Mucosa of descending colon (tissue), 3 donors: ENCODE measurements around the gene RB1. TPM values are rescaled to one million over a fixed set of nuclear protein-coding genes. Genes with fewer than 3 reads are reported as not detected.

ENCODE experiments used
- ATAC-seq: fragments of 200-7000 bp; cut with Tn5 transposase; one replicate; pipeline ENCODE4 v1.9.1; 2020; ENCODE audit warnings: mild to moderate bottlenecking, moderate library complexity
- DNase-seq, 3 donors: peaks; one replicate each; pipeline ENCODE4 v3.0.0-alpha.2; 2020
- H3K36me3 ChIP-seq: fragments of 200-600 bp; one replicate; pipeline ENCODE4 v1.8.0; 2021; ENCODE audit warnings: low read depth, mild to moderate bottlenecking
- H3K4me1 ChIP-seq: fragments of 200-600 bp; one replicate; pipeline ENCODE4 v1.8.0; 2021; ENCODE audit warnings: low read depth, mild to moderate bottlenecking
- H3K4me3 ChIP-seq: fragments of 200-600 bp; one replicate; pipeline ENCODE4 v1.8.0; 2021; ENCODE audit warnings: mild to moderate bottlenecking
- H3K9me3 ChIP-seq: fragments of 200-600 bp; one replicate; pipeline ENCODE4 v1.8.0; 2021; ENCODE audit warnings: mild to moderate bottlenecking
- CTCF ChIP-seq: fragments of 200-600 bp; IDR thresholded peaks from one replicate; pipeline ENCODE4 v1.8.0; 2022; ENCODE audit warnings: antibody characterized with exemption, mild to moderate bottlenecking
- intact Hi-C, 2 donors: fragments of 100-400 bp; cut with DNase I in 1 of 2; cut with micrococcal nuclease in 1 of 2; formaldehyde crosslinking; loops; one replicate each; pipeline versions ENCODE4 v1.11.0 to v1.11.1; 2022; cut with DNase I, micrococcal nuclease
- total RNA-seq, 3 donors: library from RNA; stranded (reverse); fragmentation: NEBNext Ultra II Directional in 2 of 3; extraction: Animal tissue kit (Norgen Biotek cat#: 25700) in 2 of 3; gene quantifications; one replicate each; pipeline versions ENCODE4 v1.2.1 to v1.2.4, GENCODE V29; 2021 to 2023
- donor health status: DM: no; HTN: no; CAD: no; lungs with moderate emphysema.
- donor health status: DM: no; HTN: no; CAD: no.
- donor health status: DM: no; HTN: yes; CAD: no.

RB1 gene
- total RNA-seq, 3 donors from 2014 or later: 23.4 to 30.0 (median 29.3) TPM

- peak; percentile 40 for ATAC-seq
- no peaks in the 10 kb centered on the region for H3K36me3 ChIP-seq
Measured at GRCh38 chr13:48493066-48493765, 189.7 kb downstream of the RB1 start.

GRCh38 chr13:48493851-48494250 is 190.3 kb downstream of the RB1 start:
- intact Hi-C loops: no loop called here
- H3K9me3 ChIP-seq: no peaks in the 10 kb centered on the region
- H3K36me3 ChIP-seq: no peaks in the 10 kb centered on the region
- H3K4me3 ChIP-seq: no peak overlapping the region
- TF ChIP-seq CTCF: no peak
- DNase-seq (no peak), ATAC-seq (no peak)
- no peaks in the 10 kb centered on the region for H3K4me1 ChIP-seq

More at GRCh38 chr13:48493066-48493765, 189.7 kb downstream of the RB1 start:
- no peak for DNase-seq
- H3K4me1 ChIP-seq: no peaks in the 10 kb centered on the region
- intact Hi-C loops: no loop called here
- TF ChIP-seq CTCF: no peak
- no peaks in the 10 kb centered on the region for H3K9me3 ChIP-seq
- no peak overlapping the region for H3K4me3 ChIP-seq

GRCh38 chr13:48494874-48495273 is 191.3 kb downstream of the RB1 start:
- intact Hi-C loops: no loop called here
- TF ChIP-seq CTCF: no peak
- Histone ChIP-seq H3K36me3 (no peaks in the 10 kb centered on the region), H3K4me1 (no peaks in the 10 kb centered on the region), H3K4me3 (no peak overlapping the region), H3K9me3 (no peaks in the 10 kb centered on the region)
- ATAC-seq: no peak
- DNase-seq: no peak

- DNase-seq: no peak
- TF ChIP-seq CTCF: no peak
Measured at GRCh38 chr13:48496271-48497161, 193.0 kb downstream of the RB1 start.

GRCh38 chr13:48497669-48498068 is 194.1 kb downstream of the RB1 start:
- ATAC-seq: no peak
- H3K36me3 ChIP-seq: no peaks in the 10 kb centered on the region
- DNase-seq: no peak
- no peaks in the 10 kb centered on the region for H3K9me3 ChIP-seq
- no peaks in the 10 kb centered on the region for H3K4me1 ChIP-seq
- intact Hi-C loops: no loop called here
- no peak overlapping the region for H3K4me3 ChIP-seq
- no peak for TF ChIP-seq CTCF

More at GRCh38 chr13:48496271-48497161, 193.0 kb downstream of the RB1 start:
- Histone ChIP-seq H3K4me3 (no peak overlapping the region), H3K36me3 (no peaks in the 10 kb centered on the region), H3K4me1 (no peaks in the 10 kb centered on the region), H3K9me3 (no peaks in the 10 kb centered on the region)
- no peak for ATAC-seq
- intact Hi-C loops: no loop called here
